D721Med (cell line): Measurements from ENCODE around the gene SCUBE1.

Experiments used
- DNase-seq: peaks from one replicate; pipeline ENCODE4 v3.0.0; 2011; ENCODE audit warnings: low spot score; ENCODE audit not compliant: insufficient read length
- FAIRE-seq: peaks from 2 replicates; lab custom pipeline; 2011; peaks lifted over from hg19 to GRCh38; lab: Jason Lieb, UNC
- CTCF ChIP-seq: IDR thresholded peaks from 2 replicates; pipeline ENCODE4 v1.5.1; 2012; ENCODE audit warnings: mild to moderate bottlenecking, control low read depth; ENCODE audit not compliant: insufficient read depth; ENCODE audit errors: missing control alignments

SCUBE1 gene

GRCh38 chr22:43170131-43170480 is 173.1 kb downstream of the SCUBE1 start:
- DNase-seq (no peak), FAIRE-seq (no peak)

GRCh38 chr22:43169310-43170130 is 173.7 kb downstream of the SCUBE1 start:
- FAIRE-seq (no peak), DNase-seq (no peak)
- TF ChIP-seq CTCF, result no peak

More at GRCh38 chr22:43170131-43170480, 173.1 kb downstream of the SCUBE1 start:
- TF ChIP-seq CTCF, result no peak

GRCh38 chr22:43168471-43169309 is 174.5 kb downstream of the SCUBE1 start:
- no peak for FAIRE-seq
- DNase-seq, result no peak
- TF ChIP-seq CTCF, result no peak

GRCh38 chr22:43167001-43167589 is 176.1 kb downstream of the SCUBE1 start:
- no peak for DNase-seq
- TF ChIP-seq CTCF, result no peak
- FAIRE-seq, result no peak

- FAIRE-seq, result no peak
- no peak for DNase-seq
- TF ChIP-seq CTCF, result no peak
These were observed 176.8 kb downstream of the SCUBE1 start for GRCh38 chr22:43166132-43166930.

GRCh38 chr22:43164636-43165035 is 178.5 kb downstream of the SCUBE1 start:
- no peak for TF ChIP-seq CTCF
- no peak for FAIRE-seq
- no peak for DNase-seq
